GM19351 (cell line): ENCODE data around the gene CEP112.
"Not testable (repeated sequence)": the region's sequence is repeated elsewhere in the genome, so short reads cannot be mapped to it uniquely, and the experiment has no call there.

Experiments used
- ATAC-seq: cut with Tn5 transposase; IDR thresholded peaks from one replicate; pipeline ENCODE4 v1.9.1; 2021; ENCODE audit warnings: mild to moderate bottlenecking, moderate library complexity; ENCODE audit not compliant: unreplicated experiment

Gene CEP112

DNA sequence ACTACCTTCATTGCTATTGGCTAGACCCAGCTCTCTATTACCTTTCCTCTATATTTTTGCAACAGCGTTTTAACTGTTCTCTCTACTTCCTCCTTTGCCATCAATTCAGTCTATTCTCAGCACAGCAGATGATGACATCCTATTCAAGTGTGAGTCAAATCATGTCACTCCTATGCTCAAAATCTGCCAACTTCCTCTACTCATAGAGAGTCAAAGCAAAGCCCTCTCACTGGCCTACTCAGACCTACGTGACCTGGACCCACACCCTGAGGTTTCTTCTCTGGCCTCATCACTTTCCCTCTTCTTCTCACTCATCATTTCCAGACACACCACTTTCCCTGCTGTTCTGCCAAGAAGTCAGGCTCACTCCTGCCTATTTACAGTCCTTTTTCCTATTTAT lies 341.4 kb downstream of the CEP112 start:
- ATAC-seq: peak; percentile 99

DNA sequence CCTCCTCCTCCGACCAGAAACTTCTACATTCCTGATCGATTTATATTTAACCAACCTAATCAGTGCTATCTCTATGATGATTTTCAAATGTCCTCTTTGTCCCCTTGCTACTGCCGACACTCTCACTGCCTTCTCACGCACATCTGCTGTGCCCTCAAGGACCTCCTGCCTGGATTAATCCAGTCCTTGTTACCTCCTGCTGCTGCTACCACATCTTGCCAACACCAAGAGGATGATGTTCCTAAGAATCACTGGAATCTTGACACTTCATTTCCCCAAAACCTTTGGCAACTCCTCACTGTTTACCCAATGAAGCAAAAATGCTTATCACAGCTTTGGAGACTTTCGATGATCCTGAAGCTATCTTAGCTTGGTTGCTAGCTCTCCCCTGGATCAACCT lies 343.2 kb downstream of the CEP112 start:
- ATAC-seq: no peak

DNA sequence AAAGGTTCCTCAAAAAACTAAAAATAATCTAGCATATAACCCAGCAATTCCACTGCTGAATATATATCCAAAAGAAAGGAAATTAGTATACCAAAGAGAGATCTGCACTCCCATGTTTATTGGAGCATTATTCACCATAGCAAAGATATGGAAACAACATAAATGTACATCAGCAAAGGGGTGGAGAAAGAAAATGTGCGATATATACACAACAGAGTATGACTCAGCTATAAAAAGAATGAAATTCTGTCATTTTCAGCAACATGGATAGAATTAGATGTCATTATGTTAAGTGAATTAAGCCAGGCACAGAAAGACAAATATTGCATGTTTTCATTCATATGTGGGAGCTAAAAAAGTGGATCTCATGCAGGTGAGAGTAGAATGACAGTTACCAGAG lies 350.8 kb downstream of the CEP112 start:
- no peak for ATAC-seq

DNA sequence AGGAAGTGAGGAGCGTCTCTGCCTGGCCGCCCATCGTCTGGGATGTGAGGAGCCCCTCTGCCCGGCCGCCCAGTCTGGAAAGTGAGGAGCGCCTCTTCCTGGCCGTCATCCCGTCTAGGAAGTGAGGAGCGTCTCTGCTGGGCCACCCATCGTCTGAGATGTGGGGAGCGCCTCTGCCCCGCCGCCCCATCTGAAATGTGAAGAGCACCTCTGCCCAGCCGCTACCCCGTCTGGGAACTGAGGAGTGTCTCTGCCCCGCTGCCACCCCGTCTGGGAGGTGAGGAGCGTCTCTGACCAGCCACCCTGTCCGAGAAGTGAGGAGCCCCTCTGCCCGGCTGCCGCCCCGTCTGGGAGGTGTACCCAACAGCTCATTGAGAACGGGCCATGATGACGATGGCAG lies 354.7 kb downstream of the CEP112 start:
- ATAC-seq: not testable (repeated sequence)

DNA sequence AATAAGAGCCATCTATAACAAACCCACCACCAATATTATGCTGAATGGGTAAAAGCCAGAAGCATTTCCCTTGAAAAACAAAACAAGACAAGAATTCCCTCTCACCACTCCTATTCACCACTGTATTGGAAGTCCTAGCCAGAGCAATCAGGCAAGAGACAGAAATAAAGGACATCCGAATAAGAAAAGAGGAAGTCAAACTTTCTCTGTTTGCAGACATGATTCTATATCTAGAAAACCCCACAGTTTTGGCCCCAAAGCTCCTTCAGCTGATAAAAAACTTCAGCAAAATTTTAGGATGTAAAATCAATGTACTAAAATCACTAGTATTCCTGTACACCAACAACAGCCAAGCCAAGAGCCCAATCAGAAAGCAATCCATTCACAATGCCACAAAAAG lies 358.7 kb downstream of the CEP112 start:
- no peak for ATAC-seq

DNA sequence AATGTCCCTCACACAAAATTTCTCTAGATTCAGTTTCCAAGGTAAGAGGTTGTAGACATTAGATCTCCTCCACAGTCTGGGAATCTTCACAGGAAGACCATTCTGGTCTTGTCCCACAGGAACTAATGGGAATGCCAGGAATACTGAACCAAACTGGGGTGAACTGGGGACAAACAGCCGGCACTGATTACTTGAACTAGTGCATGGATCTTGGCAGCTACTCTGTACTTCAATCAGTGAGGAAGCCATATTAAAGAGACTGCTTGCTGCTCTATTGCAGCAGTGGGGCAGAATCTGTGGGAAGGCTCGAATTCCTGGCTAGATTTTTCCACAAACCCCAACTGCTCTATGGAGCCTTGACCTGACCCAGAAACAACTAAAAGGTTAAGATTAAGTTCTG lies 361.6 kb downstream of the CEP112 start:
- no peak for ATAC-seq

DNA sequence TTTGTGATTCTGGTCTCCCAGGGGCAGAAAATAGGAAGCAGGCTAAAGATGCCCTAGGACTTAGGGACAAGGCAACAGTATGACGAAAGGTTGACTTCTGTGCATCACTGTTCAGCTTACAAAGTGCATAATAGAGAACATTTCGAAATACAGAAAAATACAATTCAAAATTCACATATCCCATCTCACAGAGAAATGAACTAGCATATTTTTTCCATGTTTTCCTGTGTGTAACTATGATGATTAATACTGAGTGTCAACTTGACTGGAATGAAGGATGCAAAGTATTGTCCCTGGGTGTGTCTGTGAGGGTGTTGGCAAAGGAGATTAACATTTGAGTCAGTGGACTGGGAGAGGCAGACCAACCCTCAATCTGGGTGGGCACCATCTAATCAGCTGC lies 365.4 kb downstream of the CEP112 start:
- ATAC-seq: not testable (repeated sequence)

DNA sequence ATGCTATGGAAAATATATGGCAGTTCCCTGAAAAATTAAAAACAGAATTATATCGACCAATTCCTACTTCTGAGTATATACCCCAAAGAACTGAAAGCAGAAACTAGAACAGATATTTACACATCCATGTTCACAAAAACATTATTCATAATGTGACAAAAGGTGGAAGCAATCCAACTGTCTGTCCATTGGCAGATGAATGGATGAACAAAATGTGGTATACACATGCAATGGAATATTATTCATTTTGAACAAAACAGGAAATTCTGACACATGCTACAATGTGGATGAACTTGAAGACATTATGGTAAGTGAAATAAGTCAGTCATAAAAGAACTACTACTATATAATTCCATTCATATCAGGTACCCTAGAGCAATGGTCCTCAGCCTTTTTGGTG lies 367.0 kb downstream of the CEP112 start:
- ATAC-seq: no peak

DNA sequence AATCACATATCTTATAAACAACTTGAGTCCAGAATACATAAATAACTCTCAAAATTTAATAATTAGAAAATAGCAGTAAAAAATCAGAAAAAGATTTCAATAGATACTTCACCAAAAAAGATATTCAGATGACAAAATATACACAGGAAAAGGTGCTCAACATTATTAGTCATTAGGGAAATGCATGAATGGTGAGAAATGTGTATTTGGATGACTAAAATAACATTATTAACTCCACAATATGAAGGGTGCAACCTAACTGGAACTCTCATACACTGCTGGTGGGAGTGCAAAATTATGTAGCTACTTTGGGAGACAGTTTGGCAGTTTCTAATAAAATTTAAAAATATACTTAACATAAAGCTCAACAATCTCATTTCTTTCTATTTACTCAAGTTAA lies 368.2 kb downstream of the CEP112 start:
- no peak for ATAC-seq

DNA sequence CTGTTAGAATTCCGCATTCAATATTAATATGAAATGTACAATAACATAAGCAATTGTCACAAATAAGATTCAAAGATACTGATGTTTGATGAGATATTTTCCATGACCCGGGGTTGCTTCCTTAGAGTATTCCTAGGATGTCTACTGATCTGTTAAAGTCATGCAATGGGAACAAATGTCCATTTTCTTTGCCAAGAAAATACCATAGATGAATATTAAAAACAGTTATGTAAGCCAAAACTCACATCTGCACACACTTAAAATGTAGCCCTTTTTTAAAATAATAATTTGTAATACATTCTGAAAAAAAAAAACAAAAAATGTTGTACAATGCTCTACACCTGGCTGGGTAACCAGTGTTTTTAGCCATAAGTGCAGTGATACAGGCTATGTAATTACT lies 371.1 kb downstream of the CEP112 start:
- ATAC-seq: no peak

DNA sequence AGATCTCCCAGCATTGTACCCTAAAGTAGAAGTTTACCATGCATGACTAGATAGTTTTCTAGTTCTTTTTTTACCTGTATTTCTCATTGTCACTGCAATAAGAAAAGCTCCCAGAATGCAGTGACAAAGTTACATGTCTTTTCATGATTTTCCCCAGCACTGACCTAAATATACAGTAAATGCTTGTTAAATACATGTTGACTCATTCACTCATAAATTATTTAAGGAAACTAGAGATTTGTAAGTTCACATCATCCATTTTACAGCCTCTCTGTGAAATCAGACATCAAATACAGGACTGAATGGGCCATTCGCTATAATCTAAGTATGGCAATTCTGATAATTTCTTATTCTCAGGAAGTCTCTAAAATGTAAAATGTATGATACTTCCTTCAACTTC lies 371.6 kb downstream of the CEP112 start:
- no peak for ATAC-seq

DNA sequence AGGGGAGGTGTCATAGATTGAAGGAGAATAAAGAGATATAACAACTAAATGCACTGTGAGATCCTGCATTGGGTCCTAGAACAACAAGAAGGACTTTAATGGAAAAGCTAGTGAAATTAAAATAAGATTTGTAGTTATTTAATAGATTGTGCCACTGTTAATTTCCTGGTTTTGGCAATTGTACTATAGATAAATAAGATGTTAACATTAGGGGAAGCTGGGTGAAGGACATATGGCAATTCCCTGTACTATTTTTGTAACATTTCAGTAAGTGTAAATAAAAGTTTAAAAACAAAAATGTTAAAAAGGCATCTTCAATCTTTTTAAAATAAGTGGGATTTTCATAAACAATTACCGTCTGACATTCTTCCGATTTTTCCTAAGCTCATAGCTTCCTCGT lies 372.1 kb downstream of the CEP112 start:
- ATAC-seq: no peak

DNA sequence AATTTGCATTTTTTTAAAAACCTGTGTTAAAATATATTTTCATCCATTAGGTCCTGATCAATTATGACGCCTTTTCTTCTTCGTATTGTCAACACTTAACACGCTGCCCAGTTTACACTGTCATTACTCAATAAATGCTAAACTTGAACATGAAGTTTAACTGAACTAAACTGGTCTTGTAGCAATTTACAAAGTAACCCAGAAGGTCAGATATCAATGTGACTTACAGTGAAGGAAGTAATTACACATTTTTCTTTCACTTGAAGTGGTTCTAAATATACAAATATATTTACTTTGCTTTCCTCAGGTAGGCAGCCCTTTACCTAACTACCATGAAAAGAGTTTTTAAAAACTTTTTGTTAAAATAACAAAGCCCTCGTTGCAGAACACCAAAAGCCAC lies 374.0 kb downstream of the CEP112 start:
- no peak for ATAC-seq

DNA sequence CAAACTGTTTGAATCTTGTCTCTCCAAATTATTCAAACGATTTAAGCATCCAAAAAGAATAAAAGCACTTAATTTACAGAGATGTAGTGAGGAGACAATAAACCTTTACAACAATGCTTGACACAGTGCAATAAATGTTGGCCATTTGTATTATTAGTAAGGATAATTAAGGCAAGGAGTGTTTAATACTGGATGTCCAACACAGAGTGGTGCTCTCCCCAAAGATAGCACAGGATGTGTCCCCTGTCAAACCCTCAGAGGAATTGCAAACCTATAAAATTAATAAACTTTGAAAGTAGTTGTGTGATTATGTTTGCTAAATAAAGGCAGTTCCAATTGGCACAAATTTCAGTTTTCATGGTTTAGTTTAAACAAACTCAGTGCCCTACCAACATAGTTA lies 377.5 kb downstream of the CEP112 start:
- ATAC-seq: no peak

DNA sequence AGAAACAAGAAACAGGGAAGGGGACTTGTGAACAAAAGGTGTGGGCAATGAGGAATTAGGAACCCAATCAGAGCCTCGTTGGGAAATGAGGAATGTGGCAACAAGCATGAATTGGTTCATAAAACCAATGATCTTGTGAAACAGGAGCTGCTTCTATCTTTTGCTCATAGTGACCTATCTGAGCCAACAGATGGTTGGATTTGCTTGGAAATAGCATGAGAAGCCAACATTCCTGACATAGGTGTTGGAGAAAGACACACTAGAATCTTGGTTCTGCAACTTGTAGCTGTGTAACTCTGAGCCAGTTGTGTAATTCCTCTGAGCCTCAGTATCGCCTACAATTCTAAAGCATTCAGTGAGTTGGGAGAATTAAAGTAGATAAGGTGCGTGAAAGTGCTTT lies 378.6 kb downstream of the CEP112 start:
- no peak for ATAC-seq

DNA sequence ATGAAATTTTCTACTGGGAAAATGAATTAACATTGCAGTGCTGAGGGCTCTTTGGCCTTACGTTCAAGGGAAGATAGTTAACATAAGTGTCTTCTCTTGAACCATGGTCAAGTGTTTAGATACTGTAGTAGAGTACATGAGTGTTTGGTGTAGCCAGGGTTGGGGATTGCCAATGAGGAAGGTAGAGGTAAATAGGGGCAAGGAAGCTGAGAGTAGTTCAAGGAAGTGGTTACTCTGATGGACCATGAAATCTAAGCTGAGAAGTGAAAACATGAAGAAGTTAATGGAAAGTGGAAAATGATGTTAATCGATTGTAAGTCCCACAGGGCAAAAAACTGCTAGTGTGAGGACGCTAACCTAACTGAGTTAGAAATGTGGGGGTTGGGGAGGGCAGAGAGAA lies 380.9 kb downstream of the CEP112 start:
- ATAC-seq: no peak

DNA sequence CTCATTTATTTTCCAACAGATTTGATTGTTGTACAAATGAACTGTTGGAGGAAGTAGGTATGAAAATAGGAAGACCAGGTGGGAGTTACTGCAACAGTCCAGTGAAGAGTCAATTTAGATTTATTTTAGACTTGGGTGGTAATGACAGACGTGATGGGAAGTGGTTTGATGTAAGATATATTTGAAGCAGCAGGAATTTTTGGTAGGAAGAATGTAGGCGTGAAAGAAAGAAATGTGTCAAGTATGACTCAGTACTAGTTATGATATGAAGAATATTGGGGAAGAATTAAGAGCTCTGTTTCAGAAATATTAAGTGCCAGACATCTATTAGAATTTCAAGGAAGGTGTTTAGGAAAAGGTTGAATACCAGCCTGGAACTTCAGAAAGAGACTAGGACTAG lies 382.6 kb downstream of the CEP112 start:
- ATAC-seq: no peak

DNA sequence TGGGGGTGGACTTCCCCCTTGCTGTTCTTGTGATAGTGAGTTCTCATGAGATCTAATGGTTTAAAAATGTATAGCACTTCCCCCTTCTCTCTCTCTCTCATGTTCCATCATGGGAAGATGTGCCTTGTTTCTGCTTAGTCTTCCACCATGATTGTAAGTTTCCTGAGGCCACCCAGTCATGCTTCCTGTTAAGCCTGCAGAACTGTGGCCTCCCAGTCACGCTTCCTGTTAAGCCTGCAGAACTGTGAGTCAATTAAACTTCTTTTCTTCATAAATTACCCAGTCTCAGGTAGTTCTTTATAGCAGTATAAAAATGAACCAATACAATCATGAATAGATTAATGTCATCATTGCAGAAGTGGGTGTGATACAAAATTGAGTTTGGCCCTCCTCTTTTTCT lies 383.4 kb downstream of the CEP112 start:
- ATAC-seq: not testable (repeated sequence)

DNA sequence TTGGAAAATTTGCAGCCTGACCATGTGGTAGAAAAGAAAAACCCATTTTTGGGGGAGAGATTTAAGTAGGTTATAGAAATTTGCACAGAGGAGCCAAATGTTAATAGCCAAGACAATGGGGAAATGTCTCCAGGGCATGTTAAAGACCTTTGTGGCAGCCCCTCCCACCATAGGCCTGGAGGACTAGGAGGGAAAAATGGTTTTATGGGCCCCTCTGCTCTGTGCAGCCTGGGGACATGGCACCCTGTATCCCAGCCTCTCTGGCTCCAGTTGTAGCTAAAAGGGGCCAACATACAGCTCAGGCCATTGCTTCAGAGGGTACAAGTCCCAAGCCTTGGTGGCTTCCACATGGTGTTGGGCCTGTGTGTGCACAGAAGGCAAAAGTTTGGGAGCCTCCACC lies 384.6 kb downstream of the CEP112 start:
- no peak for ATAC-seq

DNA sequence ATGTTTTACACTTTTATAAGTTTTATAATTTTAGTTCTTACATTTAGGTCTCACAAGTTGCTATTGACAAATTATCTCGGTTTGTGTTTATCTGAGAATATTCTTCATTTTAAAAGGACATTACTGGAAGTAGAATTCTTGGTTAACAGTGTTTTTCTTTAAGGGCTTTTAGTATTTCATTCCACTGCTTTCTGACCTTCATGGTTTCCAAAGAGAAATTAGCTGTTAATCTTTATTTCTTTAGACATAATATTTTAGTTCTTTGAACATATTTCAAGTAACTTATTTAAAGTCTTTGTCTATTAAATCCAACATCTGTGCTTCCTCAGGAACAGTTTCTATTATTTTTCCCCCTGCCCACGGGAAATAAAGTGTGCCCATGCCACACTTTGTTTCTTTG lies 390.4 kb downstream of the CEP112 start:
- ATAC-seq: no peak

DNA sequence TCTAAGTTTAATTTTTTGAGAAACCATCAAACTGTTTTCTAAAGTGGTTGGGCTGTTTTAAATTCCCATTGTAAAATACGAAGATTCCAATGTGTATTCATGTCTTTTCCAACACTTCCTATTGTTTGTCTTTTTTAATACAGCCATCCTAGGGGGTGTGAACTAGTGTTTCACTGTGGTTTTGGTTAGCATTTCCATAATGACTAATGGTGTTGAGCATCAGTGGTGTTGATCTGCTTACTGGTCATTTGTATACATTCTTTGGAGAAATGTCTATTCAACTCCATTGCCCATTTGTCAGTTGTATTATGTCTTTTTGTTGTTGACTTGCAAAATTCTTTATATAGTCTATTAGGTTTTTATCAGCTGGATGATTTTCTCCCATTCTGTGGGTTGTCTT lies 391.3 kb downstream of the CEP112 start:
- ATAC-seq: no peak

DNA sequence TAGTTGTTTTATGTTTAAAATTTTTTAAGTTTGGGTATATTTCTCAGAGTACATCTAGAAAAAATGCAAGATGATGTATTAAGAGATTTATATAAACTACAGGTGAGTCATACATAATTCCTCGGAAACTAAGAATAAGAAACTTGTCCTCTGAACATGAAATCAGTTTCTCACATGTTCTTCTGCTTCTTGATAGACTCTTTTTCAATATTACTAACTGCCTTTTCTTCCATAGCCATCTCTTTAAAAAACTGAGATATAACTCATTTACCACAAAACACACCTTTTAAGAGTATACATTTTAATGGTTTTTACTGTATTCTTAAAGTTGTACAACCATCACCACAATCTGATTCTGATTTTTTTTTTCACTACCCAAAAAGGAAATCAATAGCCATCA lies 392.1 kb downstream of the CEP112 start:
- ATAC-seq: peak; percentile 30

DNA sequence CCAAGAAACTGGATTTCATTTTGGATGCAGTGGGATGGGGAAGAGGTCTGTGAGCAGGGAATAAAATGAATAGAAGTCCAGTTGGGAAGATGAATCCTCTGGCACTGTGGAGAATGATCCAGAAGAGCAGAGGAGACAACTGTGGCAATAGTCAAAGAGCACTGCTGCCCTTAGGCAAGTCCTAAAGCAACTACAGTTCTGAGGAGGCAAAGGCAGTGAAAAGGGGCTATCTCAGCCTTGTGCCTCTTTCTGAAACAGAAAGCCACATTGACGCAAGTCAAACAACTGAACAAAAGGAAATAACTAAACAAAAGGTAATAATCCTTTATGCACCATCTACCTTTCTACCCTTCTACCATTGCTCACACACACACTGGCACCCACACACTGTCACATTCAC lies 392.5 kb downstream of the CEP112 start:
- ATAC-seq: peak; percentile 69

DNA sequence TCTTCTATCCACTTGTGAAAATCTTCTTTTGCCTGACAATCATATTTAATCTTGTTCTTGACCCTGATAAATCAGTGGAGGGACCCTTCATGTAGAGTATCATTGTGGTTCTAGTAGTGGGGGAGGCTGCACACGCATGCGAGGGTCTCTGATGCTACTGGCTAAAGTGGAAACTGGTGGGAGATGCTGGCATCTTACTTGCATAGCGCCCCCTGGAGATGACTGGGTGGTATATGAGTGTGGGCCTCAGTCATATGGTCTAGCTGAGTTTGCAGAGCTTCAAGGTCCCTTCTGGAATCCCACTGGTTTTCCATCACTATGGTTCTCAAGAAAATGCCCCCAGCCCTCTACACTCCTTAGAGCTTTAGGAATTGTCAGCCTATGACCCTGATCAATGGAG lies 394.1 kb downstream of the CEP112 start:
- no peak for ATAC-seq
